Smooth muscle cell (in vitro differentiated cells): ENCODE measurements around the gene FADS3. TPM values are rescaled to one million over a fixed set of nuclear protein-coding genes. Genes with fewer than 3 reads are reported as not detected.

ENCODE experiments used
- DNase-seq: peaks from one replicate; lab custom pipeline; 2025; ENCODE audit not compliant: unreplicated experiment; lab: John Stamatoyannopoulos, UW
- H2AFZ ChIP-seq: fragments of 200-600 bp; sonication (generic); 2 replicates; pipeline ENCODE4 v1.6.0; 2016; ENCODE audit warnings: antibody characterized with exemption, low read depth, mild to moderate bottlenecking
- H3F3A ChIP-seq: fragments of 200-600 bp; sonication (generic); 2 replicates; pipeline ENCODE4 v1.6.0; 2017; ENCODE audit warnings: antibody characterized with exemption, low read depth
- H3K27ac ChIP-seq: fragments of 200-600 bp; sonication (generic); 2 replicates; pipeline ENCODE4 v1.5.1; 2016; ENCODE audit warnings: low read depth, mild to moderate bottlenecking
- H3K27me3 ChIP-seq: fragments of 200-600 bp; sonication (generic); 2 replicates; pipeline ENCODE4 v1.6.1; 2016; ENCODE audit warnings: low read depth, mild to moderate bottlenecking
- H3K36me3 ChIP-seq: fragments of 200-600 bp; sonication (generic); 2 replicates; pipeline ENCODE4 v1.5.1; 2016; ENCODE audit warnings: low read depth
- H3K4me1 ChIP-seq: fragments of 200-600 bp; sonication (generic); 2 replicates; pipeline ENCODE4 v1.5.1; 2016; ENCODE audit warnings: low read depth
- H3K4me2 ChIP-seq: fragments of 200-600 bp; sonication (generic); 2 replicates; pipeline ENCODE4 v1.6.0; 2016; ENCODE audit warnings: mild to moderate bottlenecking
- H3K4me3 ChIP-seq: fragments of 200-600 bp; sonication (generic); 2 replicates; pipeline ENCODE4 v1.5.1; 2016; ENCODE audit warnings: mild to moderate bottlenecking
- H3K79me2 ChIP-seq: fragments of 200-600 bp; sonication (generic); 2 replicates; pipeline ENCODE4 v1.6.0; 2016; ENCODE audit warnings: low read depth, mild to moderate bottlenecking
- H3K9ac ChIP-seq: fragments of 200-600 bp; sonication (generic); 2 replicates; pipeline ENCODE4 v1.6.0; 2016; ENCODE audit warnings: low read depth
- H3K9me3 ChIP-seq: fragments of 200-600 bp; sonication (generic); replicated peaks from 2 replicates; pipeline ENCODE4 v1.5.1; 2016; ENCODE audit warnings: low read depth
- H4K20me1 ChIP-seq: fragments of 200-600 bp; sonication (generic); 2 replicates; pipeline ENCODE4 v1.6.0; 2016; ENCODE audit warnings: low read depth
- WGBS: methylation state at CpG from one replicate; pipeline ENCODE4 v1.1.7; 2016; ENCODE audit warnings: low lambda C conversion rate; 5-methylcytosine and 5-hydroxymethylcytosine counted together
- polyA plus RNA-seq: library from polyadenylated mRNA; unstranded; fragments of >200 nt; fragmentation: Nextera tagmentation; extraction: Ambion mirVana; gene quantifications from 2 replicates; pipeline ENCODE4 v1.2.1, GENCODE V29; 2016
- total RNA-seq: library from RNA; depleted of rRNA; stranded (reverse); fragments of >200 nt; gene quantifications from 2 replicates; pipeline ENCODE4 v1.2.3, GENCODE V29; 2014
- TF ChIP-seq, protein P1 (sequence below): fragments of 200-600 bp; sonication (generic); IDR thresholded peaks from 2 replicates; pipeline ENCODE4 v1.5.1; 2017; ENCODE audit warnings: borderline replicate concordance, mild to moderate bottlenecking, antibody characterized with exemption; ENCODE audit not compliant: insufficient read depth, poor library complexity, severe bottlenecking

The FADS3 gene
- total and polyA plus RNA-seq, 2 experiments from 2014 or later, result 8.9 to 13.8 TPM

DNA sequence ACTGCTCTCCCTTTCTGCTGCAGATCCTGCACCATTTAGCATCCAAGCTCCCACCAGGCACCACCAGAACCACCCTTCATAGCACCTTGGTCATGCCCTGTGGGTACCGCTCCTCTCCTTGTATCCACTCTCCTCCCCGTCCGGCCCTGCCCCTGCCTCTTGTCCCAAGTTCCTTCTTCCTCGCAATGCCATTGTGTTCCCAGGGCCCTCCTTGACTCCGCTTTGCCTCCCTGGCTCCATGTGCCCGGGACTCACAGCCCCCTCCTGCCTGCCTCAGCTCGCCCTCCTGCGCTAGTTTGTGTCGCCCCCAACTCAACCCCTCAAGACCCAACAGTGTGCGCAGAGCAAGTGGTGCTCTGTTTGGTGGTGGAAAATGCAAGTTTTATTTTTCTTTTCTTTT lies 52.4 kb downstream of the FADS3 start:
- no peaks in the 10 kb centered on the region for H3K9me3 ChIP-seq
- DNase-seq, result no peak
- H4K20me1 ChIP-seq, result peaks cover 95% of the 10 kb centered on the region
- H3K4me1 ChIP-seq, result peaks cover 6% of the 10 kb centered on the region
- H3K79me2 ChIP-seq, result peaks cover 58% of the 10 kb centered on the region
- 94% methylated on average over 10 of the region's 10 CpGs for WGBS
- peaks cover 11% of the 10 kb centered on the region for H3K36me3 ChIP-seq
- no peak overlapping the region for H2AFZ ChIP-seq
- no peak overlapping the region for H3K4me2 ChIP-seq
- H3K27me3 ChIP-seq, result no peaks in the 10 kb centered on the region
- no peak overlapping the region for H3K27ac ChIP-seq
- no peak overlapping the region for H3K4me3 ChIP-seq
- peaks cover 10% of the 10 kb centered on the region for H3F3A ChIP-seq
- H3K9ac ChIP-seq, result no peak overlapping the region
- TF ChIP-seq, protein P1, sequence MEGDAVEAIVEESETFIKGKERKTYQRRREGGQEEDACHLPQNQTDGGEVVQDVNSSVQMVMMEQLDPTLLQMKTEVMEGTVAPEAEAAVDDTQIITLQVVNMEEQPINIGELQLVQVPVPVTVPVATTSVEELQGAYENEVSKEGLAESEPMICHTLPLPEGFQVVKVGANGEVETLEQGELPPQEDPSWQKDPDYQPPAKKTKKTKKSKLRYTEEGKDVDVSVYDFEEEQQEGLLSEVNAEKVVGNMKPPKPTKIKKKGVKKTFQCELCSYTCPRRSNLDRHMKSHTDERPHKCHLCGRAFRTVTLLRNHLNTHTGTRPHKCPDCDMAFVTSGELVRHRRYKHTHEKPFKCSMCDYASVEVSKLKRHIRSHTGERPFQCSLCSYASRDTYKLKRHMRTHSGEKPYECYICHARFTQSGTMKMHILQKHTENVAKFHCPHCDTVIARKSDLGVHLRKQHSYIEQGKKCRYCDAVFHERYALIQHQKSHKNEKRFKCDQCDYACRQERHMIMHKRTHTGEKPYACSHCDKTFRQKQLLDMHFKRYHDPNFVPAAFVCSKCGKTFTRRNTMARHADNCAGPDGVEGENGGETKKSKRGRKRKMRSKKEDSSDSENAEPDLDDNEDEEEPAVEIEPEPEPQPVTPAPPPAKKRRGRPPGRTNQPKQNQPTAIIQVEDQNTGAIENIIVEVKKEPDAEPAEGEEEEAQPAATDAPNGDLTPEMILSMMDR, result no peak

DNA sequence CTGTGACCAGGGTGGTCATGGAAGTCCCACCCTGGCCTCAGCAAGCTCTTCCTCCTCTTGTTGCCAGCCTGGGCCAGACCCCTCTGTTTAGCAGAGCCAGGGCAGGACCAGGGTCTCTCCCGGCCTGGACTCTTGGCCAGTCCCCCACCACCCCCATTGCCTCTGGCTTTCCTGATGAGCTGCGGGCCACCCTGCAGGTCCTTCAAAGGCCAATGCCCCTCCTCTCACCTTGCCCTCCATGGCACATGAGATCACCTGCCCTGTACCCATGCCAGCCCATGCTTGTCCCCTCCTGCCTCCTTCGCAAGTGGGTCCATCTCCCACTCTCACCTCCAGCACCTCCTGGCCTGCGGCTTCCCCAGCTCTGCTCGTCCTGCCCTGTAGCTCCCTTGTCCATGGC lies 52.8 kb downstream of the FADS3 start:
- WGBS, result 95% methylated on average over 5 of the region's 5 CpGs
- no peak for DNase-seq

DNA sequence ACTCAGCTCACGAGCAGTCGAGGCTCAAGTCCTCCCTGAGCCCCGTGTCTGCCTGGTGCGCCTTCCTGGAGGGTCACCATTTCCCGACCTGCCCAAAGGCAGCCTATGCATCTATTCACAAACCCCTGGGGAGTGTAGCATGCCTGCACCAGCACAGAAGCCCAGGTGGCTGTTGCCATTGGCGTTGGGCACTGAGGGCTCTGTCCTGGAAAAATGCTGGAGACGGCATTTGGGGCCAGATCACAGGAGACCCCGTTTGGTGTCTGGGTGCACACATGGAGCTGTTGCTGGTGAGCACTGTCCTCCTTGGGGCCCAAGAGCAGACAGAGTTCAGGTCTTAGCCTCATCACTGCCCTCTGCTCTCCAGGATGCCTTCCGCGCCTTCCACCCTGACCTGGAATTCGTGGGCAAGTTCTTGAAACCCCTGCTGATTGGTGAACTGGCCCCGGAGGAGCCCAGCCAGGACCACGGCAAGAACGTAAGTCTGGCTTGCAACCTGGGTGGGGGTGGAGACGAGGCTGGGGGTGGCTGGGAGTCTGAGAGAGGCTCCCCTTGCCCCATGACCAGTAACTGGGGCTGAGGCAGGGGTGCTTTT lies 53.8 kb downstream of the FADS3 start:
- no peak for DNase-seq
- H4K20me1 ChIP-seq, result peaks cover 96% of the 10 kb centered on the region
- H3K9me3 ChIP-seq, result no peaks in the 10 kb centered on the region
- WGBS, result 95% methylated on average over 15 of the region's 15 CpGs
- H3K4me2 ChIP-seq, result no peak overlapping the region
- no peak overlapping the region for H2AFZ ChIP-seq
- peaks cover 14% of the 10 kb centered on the region for H3F3A ChIP-seq
- no peaks in the 10 kb centered on the region for H3K27me3 ChIP-seq
- H3K4me3 ChIP-seq, result no peak overlapping the region
- no peak overlapping the region for H3K9ac ChIP-seq
- no peak overlapping the region for H3K27ac ChIP-seq
- TF ChIP-seq, protein P1, result no peak
- H3K4me1 ChIP-seq, result peaks cover 9% of the 10 kb centered on the region
- peaks cover 8% of the 10 kb centered on the region for H3K36me3 ChIP-seq
- H3K79me2 ChIP-seq, result peaks cover 63% of the 10 kb centered on the region

More for the DNA sequence above, 52.8 kb downstream of the FADS3 start:
- peaks cover 8% of the 10 kb centered on the region for H3K36me3 ChIP-seq
- H3K79me2 ChIP-seq, result peaks cover 58% of the 10 kb centered on the region
- no peaks in the 10 kb centered on the region for H3K9me3 ChIP-seq
- H2AFZ ChIP-seq, result no peak overlapping the region
- peaks cover 9% of the 10 kb centered on the region for H3K4me1 ChIP-seq
- no peak overlapping the region for H3K9ac ChIP-seq
- H3K4me2 ChIP-seq, result no peak overlapping the region
- no peak overlapping the region for H3K27ac ChIP-seq
- TF ChIP-seq, protein P1, result no peak
- H4K20me1 ChIP-seq, result peaks cover 95% of the 10 kb centered on the region
- H3K4me3 ChIP-seq, result no peak overlapping the region
- H3F3A ChIP-seq, result peaks cover 11% of the 10 kb centered on the region
- H3K27me3 ChIP-seq, result no peaks in the 10 kb centered on the region

DNA sequence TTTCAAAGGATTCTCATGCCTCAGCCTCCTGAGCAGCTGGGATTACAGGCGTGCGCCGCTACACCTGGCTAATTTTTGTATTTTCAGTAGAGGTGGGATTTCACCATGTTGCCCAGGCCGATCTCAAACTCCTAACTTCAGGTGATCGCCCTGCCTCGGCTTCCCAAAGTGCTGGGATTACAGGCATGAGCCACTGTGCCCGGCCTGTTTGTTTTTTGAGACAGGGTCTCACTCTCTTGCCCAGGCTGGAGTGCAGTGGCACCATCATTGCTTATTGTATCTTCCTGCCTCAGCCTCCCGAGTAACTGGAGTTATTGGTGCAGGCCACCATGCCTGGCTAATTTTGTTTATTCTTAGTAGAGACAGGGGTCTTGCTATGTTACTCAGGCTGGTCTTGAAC lies 55.2 kb downstream of the FADS3 start:
- H3K4me1 ChIP-seq, result peaks cover 12% of the 10 kb centered on the region
- H3K36me3 ChIP-seq, result no peaks in the 10 kb centered on the region
- TF ChIP-seq, protein P1, result no peak
- H3K4me2 ChIP-seq, result no peak overlapping the region
- no peak overlapping the region for H3K4me3 ChIP-seq
- H3K27me3 ChIP-seq, result no peaks in the 10 kb centered on the region
- H3K9ac ChIP-seq, result no peak overlapping the region
- no peak overlapping the region for H3K27ac ChIP-seq
- no peak for DNase-seq
- WGBS, result 97% methylated on average over 8 of the region's 8 CpGs
- no peak overlapping the region for H2AFZ ChIP-seq
- no peaks in the 10 kb centered on the region for H3K9me3 ChIP-seq
- H3K79me2 ChIP-seq, result peaks cover 75% of the 10 kb centered on the region
- peaks cover 20% of the 10 kb centered on the region for H3F3A ChIP-seq
- peaks cover 97% of the 10 kb centered on the region for H4K20me1 ChIP-seq
